Esophagus muscularis mucosa (tissue), 3 donors: Measurements from ENCODE around the gene ACSM5.

Experiments used
- CTCF ChIP-seq, 3 experiments: fragments of 200-600 bp in 2 of 3; fragments of 450-650 bp in 1 of 3; sonication (generic) in 2 of 3; IDR thresholded peaks; one replicate each; pipeline ENCODE4 v1.5.1; 2017 to 2019; ENCODE audit warnings: antibody characterized with exemption in 3 of 3, mild to moderate bottlenecking in 2 of 3, moderate library complexity in 1 of 3
- POLR2AphosphoS5 ChIP-seq, 2 donors: sonication (generic); formaldehyde crosslinking; IDR thresholded peaks; one replicate each; pipeline ENCODE4 v1.6.1; 2017; ENCODE audit warnings: antibody characterized with exemption in 2 of 2

GRCh38 chr16:20402651-20403050 is 6.7 kb upstream of the ACSM5 start:
- no peak for TF ChIP-seq POLR2AphosphoS5 (IDR thresholded peaks at IDR 0.05)
- TF ChIP-seq CTCF (IDR thresholded peaks at IDR 0.05), result no peak
